Mucosa of stomach (tissue), 1 donor: ENCODE data around the gene LSS.
"Not testable (repeated sequence)": the region's sequence is repeated elsewhere in the genome, so short reads cannot be mapped to it uniquely, and the experiment has no call there.

Source experiments
- H3K27me3 ChIP-seq: one replicate; pipeline ENCODE4 v1.7.0; 2013; ENCODE audit warnings: mild to moderate bottlenecking, low read length; ENCODE audit not compliant: control insufficient read depth, insufficient read depth
- H3K36me3 ChIP-seq: one replicate; pipeline ENCODE4 v1.7.0; 2013; ENCODE audit warnings: low read length; ENCODE audit not compliant: control insufficient read depth, insufficient read depth
- H3K4me1 ChIP-seq: one replicate; pipeline ENCODE4 v1.7.0; 2013; ENCODE audit warnings: mild to moderate bottlenecking, low read length; ENCODE audit not compliant: control insufficient read depth, insufficient read depth
- H3K4me3 ChIP-seq: one replicate; pipeline ENCODE4 v1.7.0; 2013; ENCODE audit warnings: low read length
- H3K9ac ChIP-seq: one replicate; pipeline ENCODE4 v1.7.0; 2013; ENCODE audit warnings: mild to moderate bottlenecking, low read length, moderate library complexity
- H3K9me3 ChIP-seq: one replicate; pipeline ENCODE4 v1.7.0; 2013; ENCODE audit warnings: mild to moderate bottlenecking, low read length, moderate library complexity; ENCODE audit not compliant: control insufficient read depth
- donor health status: Pancreatic carcinoma.

LSS gene

DNA sequence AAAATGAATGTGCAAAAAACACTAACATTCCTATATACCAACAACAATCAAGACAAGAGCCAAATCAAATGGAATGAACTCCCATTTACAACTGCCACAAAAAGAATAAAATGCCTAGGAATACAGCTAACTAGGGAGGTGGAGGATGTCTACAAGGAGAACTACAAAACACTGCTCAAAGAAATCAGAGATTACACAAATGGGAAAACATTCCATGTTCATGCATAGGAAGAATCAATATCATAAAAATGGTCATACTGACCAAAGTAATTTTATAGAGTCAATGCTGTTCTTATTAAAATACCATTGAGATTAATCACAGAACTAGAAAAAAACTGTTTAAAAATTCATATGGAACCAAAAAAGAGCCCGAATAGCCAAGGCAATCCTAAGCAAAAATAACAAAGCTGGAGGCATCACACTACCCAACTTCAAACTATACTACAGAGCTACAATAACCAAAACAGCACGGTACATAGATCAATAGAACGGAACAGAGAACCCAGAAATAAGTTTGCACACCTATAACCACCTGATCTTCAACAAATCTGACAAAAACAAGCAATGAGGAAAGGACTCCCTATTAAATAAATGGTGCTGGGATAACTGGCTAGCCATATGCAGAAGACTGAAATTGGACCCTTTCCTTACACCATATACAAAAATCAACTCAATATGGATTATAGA, 52.0 kb downstream of the LSS start:
- H3K9me3 ChIP-seq, H3K4me1 ChIP-seq, H3K36me3 ChIP-seq, H3K27me3 ChIP-seq, H3K4me3 ChIP-seq, H3K9ac ChIP-seq: not testable (repeated sequence)

DNA sequence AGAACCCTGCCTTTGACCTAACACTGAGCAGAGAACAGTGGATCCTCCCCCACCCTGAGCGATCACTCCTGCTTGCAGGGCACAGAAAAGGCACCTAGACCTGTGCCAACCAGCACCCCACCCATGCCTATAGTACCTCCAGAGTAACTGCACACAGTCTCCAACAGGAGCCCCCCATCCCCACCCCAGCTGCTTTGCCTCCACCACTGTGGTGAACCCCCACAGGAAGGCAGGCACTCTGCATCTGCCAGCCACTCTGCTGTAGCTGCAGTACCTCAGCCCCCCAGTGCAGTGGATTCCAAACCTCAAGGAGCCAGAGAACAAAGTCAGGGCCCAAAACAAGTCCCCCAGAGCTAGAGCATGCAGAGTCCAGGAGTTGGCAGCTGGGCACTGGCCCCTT, 55.0 kb downstream of the LSS start:
- H3K9ac ChIP-seq, result no peak overlapping the region
- no peak overlapping the region for H3K4me3 ChIP-seq
- no peaks in the 10 kb centered on the region for H3K9me3 ChIP-seq
- H3K27me3 ChIP-seq, result no peaks in the 10 kb centered on the region
- no peaks in the 10 kb centered on the region for H3K36me3 ChIP-seq
- no peaks in the 10 kb centered on the region for H3K4me1 ChIP-seq

DNA sequence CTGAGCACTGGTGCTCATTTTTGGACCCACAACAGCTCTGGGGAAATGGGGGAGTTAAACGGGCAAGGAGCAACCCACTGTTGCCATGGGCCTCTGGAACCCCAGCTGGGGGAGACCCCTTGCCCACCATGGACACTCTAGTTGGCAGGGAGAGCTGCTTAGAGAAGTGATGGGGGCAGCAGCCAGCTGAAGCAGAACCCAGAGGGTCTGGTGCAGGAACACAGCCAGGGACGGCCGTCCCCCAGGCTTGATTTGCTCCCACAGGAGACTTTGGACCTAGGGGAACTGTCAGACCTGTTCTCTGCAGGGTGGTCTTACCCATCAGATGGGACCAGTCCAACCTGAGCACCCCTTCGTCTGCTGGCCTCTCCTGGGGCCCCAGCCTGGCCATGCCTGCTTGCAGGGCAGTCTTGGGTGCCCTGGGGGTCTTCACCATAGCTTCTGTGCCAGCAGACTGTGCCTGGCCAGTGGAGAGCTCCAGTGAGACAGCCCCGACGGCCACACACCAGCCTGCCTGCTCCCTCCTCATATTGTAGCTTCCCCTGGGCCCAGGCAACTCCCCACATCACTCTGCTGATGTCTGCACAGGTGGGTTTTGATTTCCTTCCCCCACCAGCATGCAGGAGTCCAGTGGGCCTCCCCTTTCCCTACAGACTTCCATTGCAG, 55.6 kb downstream of the LSS start:
- H3K36me3 ChIP-seq, result no peaks in the 10 kb centered on the region
- no peak overlapping the region for H3K9ac ChIP-seq
- no peak overlapping the region for H3K4me3 ChIP-seq
- no peaks in the 10 kb centered on the region for H3K9me3 ChIP-seq
- no peaks in the 10 kb centered on the region for H3K4me1 ChIP-seq
- no peaks in the 10 kb centered on the region for H3K27me3 ChIP-seq

DNA sequence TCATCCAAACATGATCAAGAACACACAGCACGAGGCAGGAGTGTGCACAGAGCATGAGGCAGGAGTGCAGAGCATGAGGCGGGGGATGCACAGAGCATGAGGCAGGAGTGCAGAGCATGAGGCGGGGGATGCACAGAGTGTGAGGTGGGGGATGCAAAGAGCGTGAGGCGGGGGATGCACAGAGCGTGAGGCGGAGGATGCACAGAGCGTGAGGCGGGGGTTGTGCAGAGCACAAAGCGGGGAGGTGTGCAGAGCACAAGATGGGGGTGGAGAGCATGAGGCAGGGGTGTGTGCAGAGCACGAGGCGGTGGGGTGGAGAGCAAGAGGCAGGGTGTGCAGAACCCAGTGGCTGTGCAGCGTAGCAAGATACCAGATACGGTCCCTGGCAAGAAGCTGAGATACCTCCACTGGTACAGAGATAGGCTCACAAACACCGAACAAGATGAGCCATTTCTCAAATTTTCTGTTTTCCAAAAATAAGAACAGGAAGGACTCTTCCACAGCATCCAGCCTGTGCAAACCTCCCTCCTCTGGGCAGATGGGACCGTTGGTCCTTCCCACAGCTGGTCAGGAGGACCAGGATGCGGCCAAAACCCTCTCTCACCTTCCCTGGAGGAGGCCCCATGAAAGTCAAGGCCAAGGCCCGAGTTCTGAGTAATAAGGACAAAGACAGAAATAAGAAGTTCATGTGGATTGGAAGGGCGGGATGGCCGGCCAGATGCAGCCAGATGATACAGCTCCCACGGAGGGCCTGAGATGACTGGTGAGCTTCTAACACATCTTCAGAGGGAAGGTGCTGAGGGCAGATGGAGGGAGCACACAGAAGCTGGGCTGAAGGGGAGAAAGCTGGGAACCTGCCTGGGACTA, 56.3 kb downstream of the LSS start:
- no peak overlapping the region for H3K9ac ChIP-seq
- H3K36me3 ChIP-seq, result no peaks in the 10 kb centered on the region
- H3K4me3 ChIP-seq, result no peak overlapping the region
- no peaks in the 10 kb centered on the region for H3K9me3 ChIP-seq
- H3K4me1 ChIP-seq, result no peaks in the 10 kb centered on the region
- H3K27me3 ChIP-seq, result no peaks in the 10 kb centered on the region

DNA sequence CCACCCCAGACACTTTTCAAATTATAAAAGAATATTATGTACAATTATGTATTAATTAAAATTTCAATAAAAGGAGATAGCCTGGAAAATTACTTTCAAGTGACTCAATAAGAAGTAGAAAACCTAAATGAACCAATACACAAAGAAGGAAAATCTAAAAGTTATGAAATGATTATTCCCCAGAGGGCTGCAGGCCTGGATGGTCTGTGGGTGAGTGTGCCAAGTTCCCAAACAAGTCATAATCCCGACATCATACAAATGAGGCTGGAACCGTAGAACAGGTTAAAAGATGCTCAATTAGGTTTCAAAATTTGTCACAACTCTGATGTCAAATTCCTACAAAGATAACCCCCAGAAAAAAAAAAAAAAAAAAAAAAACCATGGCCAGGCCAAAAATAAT, 57.0 kb downstream of the LSS start:
- no peaks in the 10 kb centered on the region for H3K27me3 ChIP-seq
- H3K4me1 ChIP-seq, result no peaks in the 10 kb centered on the region
- H3K4me3 ChIP-seq, result no peak overlapping the region
- H3K9me3 ChIP-seq, result no peaks in the 10 kb centered on the region
- no peaks in the 10 kb centered on the region for H3K36me3 ChIP-seq
- no peak overlapping the region for H3K9ac ChIP-seq

DNA sequence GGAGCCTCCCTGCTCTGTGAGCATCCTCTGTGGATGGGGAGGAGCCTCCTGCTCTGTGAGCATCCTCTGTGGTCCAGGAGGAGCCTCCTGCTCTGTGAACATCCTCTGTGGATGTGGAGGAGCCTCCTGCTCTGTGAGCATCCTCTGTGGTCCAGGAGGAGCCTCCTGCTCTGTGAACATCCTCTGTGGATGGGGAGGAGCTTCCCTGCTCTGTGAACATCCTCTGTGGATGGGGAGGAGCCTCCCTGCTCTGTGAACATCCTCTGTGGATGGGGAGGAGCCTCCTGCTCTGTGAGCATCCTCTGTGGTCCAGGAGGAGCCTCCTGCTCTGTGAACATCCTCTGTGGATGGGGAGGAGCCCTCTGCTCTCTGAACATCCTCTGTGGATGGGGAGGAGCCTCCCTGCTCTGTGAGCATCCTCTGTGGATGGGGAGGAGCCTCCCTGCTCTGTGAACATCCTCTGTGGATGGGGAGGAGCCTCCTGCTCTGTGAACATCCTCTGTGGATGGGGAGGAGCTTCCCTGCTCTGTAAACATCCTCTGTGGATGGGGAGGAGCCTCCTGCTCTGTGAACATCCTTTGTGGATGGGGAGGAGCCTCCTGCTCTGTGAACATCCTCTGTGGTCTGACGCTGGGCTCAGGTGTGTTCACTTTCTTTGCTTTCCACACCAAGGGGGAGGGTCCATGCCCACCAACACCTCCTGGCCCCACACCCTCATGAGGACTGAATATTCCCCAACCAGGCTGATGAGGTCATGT, 58.0 kb downstream of the LSS start:
- not testable (repeated sequence) for H3K4me3 ChIP-seq, H3K4me1 ChIP-seq, H3K9me3 ChIP-seq, H3K36me3 ChIP-seq, H3K9ac ChIP-seq, H3K27me3 ChIP-seq

DNA sequence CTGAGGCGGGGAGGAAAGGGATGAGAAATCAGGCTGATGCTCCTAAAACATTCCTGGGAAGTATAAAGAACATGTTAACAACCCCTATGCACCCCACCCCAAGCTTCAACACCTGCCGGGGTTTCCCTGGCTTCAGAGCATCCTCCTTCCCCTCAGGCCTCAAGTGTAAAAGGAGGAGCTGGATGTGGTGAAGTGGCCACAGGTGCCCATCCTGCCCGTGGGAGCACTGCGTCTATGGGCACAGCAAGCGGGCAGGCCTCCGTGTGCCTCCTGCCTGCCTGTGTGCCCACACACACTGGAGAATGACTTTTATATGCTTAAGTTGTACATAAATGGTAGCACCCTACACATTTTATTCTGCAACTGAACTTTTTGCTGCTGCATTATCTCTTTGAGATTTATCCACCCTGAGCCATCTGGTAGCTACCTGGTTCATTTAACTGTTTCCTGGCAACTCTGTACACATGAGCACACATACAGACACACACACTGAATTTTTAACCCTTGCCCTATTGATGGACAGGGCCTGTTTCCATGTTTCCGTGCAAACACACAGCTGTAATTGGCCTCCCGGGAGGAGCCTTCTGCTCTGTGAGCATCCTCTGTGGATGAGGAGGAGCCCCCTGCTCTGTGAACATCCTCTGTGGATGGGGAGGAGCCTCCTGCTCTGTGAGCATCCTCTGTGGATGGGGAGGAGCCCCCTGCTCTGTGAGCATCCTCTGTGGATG, 59.8 kb downstream of the LSS start:
- Histone ChIP-seq H3K36me3 (no peaks in the 10 kb centered on the region), H3K9me3 (no peaks in the 10 kb centered on the region), H3K4me1 (no peaks in the 10 kb centered on the region), H3K9ac (no peak overlapping the region), H3K27me3 (no peaks in the 10 kb centered on the region), H3K4me3 (no peak overlapping the region)

DNA sequence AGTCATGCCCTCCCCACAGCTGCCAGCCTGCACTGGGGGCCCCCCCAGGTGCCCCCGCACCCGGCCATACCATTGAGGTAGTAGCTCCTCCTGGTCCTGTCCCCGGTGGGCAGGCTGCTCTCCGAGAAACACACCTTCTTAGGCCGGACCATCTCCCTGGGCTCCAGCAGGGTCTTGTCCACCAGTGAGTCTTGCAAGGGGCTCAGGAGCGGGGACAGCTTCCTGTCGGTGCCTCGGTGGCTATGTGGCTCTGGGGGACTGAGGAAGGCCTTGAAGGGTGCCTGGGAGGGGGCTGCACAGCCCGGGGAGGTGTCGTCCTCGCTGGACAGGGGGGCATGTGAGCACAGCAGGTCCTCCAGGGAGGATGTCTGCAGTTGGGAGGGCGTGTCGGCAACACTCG, 60.3 kb downstream of the LSS start:
- no peak overlapping the region for H3K9ac ChIP-seq
- no peaks in the 10 kb centered on the region for H3K9me3 ChIP-seq
- H3K4me3 ChIP-seq, result no peak overlapping the region
- no peaks in the 10 kb centered on the region for H3K36me3 ChIP-seq
- no peaks in the 10 kb centered on the region for H3K27me3 ChIP-seq
- no peaks in the 10 kb centered on the region for H3K4me1 ChIP-seq

DNA sequence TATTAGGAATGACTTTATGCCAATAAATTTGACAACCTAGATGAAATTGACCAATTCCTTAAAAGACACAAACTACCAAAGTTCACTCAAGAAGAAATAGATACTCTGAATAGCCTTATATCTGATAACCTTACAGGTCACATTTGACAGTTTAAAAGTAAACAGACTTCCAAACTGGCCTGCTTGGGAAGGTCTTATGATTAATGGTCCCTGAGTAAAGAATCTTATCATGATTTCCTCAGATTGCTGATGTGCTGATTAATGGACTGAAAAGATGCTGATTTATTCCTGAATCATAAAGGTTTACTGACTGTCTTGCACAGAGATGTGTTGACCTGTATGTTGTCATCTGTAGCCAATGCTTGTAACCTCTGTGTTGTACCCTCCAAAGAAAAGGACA, 63.5 kb downstream of the LSS start:
- H3K9me3 ChIP-seq, result no peaks in the 10 kb centered on the region
- H3K9ac ChIP-seq, result no peak overlapping the region
- no peaks in the 10 kb centered on the region for H3K27me3 ChIP-seq
- H3K36me3 ChIP-seq, result no peaks in the 10 kb centered on the region
- no peaks in the 10 kb centered on the region for H3K4me1 ChIP-seq
- H3K4me3 ChIP-seq, result no peak overlapping the region

DNA sequence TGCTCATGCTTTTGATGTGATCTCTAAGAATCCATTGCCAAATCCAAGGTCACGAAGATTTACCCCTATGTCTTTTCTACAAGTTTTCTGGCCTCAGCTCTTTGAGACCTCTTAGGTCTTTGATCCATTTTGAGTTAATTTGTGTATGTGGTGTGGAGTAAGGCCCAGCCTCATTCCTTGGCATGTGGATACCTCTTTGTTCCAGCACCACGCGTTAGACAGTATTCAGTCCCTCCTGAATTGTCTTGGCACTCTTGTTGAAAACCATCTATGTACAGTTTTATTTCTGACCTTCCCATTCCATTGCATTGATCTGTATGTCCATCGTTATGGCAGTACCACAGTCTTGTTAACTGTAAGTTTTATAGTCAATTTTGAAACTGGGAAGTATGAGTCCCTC, 65.2 kb downstream of the LSS start:
- Histone ChIP-seq H3K9me3 (no peaks in the 10 kb centered on the region), H3K4me3 (no peak overlapping the region), H3K4me1 (no peaks in the 10 kb centered on the region), H3K9ac (no peak overlapping the region), H3K27me3 (no peaks in the 10 kb centered on the region), H3K36me3 (no peaks in the 10 kb centered on the region)
